Chondrocyte (in vitro differentiated cells): Measurements from ENCODE around the gene ABCC11. TPM values are rescaled to one million over a fixed set of nuclear protein-coding genes. Genes with fewer than 3 reads are reported as not detected.
"Not testable (repeated sequence)": the region's sequence is repeated elsewhere in the genome, so short reads cannot be mapped to it uniquely, and the experiment has no call there.

Experiments
- DNase-seq: peaks from one replicate; pipeline ENCODE4 v3.0.0; 2021; ENCODE audit warnings: mixed read lengths, low spot score
- H3K27ac Mint-ChIP-seq: one replicate; pipeline ENCODE4 v1.8.0; 2021; ENCODE audit warnings: mild to moderate bottlenecking, moderate library complexity, mixed read lengths; ENCODE audit not compliant: unreplicated experiment
- H3K27me3 Mint-ChIP-seq: 2 replicates; pipeline ENCODE4 v1.8.0; 2021; ENCODE audit warnings: low read depth, mixed read lengths
- H3K36me3 Mint-ChIP-seq: 2 replicates; pipeline ENCODE4 v1.8.0; 2021; ENCODE audit warnings: low read depth, mixed read lengths
- H3K4me1 Mint-ChIP-seq: 2 replicates; pipeline ENCODE4 v1.8.0; 2021; ENCODE audit warnings: low read depth, mild to moderate bottlenecking, mixed read lengths
- H3K4me3 Mint-ChIP-seq: one replicate; pipeline ENCODE4 v1.8.0; 2021; ENCODE audit warnings: mild to moderate bottlenecking, moderate library complexity, mixed read lengths; ENCODE audit not compliant: unreplicated experiment
- H3K9me3 Mint-ChIP-seq: 2 replicates; pipeline ENCODE4 v1.8.0; 2021; ENCODE audit warnings: low read depth, mixed read lengths
- total RNA-seq: library from RNA; stranded (reverse); gene quantifications from 3 replicates; pipeline ENCODE4 v1.2.1, GENCODE V29; 2021
- TF ChIP-seq, protein P1 (sequence below): fragments of 200-600 bp; sonication (generic); IDR thresholded peaks from 2 replicates; pipeline ENCODE4 v1.5.0; 2021; ENCODE audit warnings: antibody characterized with exemption, mild to moderate bottlenecking, moderate library complexity

The ABCC11 gene
- total RNA-seq, 1 donor from 2014 or later = 0.32 TPM

DNA sequence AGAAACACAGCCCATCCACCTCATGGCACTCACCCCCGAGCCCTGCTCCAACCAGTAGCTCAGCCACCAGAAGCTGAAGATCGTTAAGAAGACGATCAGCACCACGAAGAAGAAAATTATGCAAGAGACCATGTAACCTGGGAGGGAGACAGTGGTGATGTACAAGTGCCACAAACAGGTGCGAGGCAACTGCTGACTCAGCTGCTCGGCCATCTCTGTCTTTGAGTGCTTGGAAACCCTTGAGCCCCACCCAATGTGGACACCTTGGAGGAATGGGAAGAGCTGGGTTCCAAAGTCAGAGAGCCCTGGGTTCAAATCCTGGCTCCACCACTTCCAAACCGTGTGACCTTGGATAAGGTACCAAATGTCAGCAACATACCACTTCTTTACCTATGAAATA is 53.5 kb downstream of the ABCC11 start:
- Mint-ChIP-seq H3K9me3 (peaks cover 10% of the 10 kb centered on the region), H3K27me3 (peaks cover 6% of the 10 kb centered on the region), H3K36me3 (no peaks in the 10 kb centered on the region), H3K27ac (no peak overlapping the region), H3K4me3 (no peak overlapping the region), H3K4me1 (peaks cover 7% of the 10 kb centered on the region)
- TF ChIP-seq, protein P1, sequence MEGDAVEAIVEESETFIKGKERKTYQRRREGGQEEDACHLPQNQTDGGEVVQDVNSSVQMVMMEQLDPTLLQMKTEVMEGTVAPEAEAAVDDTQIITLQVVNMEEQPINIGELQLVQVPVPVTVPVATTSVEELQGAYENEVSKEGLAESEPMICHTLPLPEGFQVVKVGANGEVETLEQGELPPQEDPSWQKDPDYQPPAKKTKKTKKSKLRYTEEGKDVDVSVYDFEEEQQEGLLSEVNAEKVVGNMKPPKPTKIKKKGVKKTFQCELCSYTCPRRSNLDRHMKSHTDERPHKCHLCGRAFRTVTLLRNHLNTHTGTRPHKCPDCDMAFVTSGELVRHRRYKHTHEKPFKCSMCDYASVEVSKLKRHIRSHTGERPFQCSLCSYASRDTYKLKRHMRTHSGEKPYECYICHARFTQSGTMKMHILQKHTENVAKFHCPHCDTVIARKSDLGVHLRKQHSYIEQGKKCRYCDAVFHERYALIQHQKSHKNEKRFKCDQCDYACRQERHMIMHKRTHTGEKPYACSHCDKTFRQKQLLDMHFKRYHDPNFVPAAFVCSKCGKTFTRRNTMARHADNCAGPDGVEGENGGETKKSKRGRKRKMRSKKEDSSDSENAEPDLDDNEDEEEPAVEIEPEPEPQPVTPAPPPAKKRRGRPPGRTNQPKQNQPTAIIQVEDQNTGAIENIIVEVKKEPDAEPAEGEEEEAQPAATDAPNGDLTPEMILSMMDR = no peak
- DNase-seq = no peak

DNA sequence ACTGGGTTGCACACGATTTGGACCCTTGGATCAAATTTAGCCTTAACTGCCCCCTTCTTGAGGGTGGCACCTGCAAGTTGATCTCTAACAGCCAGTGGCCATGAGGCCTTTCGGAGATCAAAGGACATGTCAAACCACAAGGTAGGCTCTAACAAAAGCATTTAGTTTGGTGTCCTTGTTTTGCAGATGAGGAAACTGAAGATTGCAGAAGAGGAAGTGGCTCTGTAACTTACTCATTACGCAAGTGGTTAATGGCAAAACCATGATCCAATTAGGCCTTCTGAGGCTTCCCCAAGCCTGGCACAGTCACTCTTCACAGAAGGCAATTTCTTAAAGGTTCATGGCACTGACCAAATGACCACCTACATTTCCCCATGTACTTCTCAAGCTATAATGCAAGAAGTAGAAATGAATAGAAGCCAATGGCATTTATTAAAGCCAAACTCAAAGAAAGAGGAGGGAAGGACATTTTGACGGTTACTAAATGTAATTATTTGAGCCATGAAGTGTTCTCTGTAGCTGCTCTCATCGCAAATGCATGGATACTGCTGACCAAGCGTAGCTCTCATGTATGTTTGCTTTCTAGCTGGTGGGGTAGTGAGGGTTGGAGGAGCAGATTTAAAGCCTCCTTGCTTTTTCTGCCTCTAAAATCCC is 58.8 kb downstream of the ABCC11 start:
- TF ChIP-seq, protein P1 = no peak
- DNase-seq = no peak
- Mint-ChIP-seq H3K9me3 (no peaks in the 10 kb centered on the region), H3K36me3 (no peaks in the 10 kb centered on the region), H3K27me3 (peaks cover 26% of the 10 kb centered on the region), H3K4me1 (no peaks in the 10 kb centered on the region), H3K27ac (no peak overlapping the region), H3K4me3 (no peak overlapping the region)

DNA sequence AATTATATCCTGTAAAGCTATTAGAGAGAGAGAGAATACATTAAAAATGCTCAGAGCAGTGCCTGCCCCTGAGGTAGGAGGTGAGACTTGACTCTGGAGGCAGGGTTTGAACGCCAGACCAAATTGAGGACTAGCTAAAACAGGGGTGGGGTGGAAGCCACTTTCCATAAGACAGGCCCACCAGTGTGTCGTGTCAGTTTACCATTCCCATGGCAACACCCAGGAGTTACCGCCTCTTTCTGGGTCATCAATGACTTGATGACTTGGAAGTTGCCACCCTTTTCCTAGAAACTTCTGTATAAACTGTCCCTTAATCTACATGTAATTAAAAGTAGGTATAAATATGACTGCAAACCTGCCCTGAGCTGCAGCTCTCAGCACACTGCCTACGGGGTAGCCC is 59.6 kb downstream of the ABCC11 start:
- TF ChIP-seq, protein P1 = no peak
- no peaks in the 10 kb centered on the region for H3K4me1 Mint-ChIP-seq
- H3K36me3 Mint-ChIP-seq = no peaks in the 10 kb centered on the region
- DNase-seq = no peak
- peaks cover 26% of the 10 kb centered on the region for H3K27me3 Mint-ChIP-seq
- no peak overlapping the region for H3K27ac Mint-ChIP-seq
- H3K9me3 Mint-ChIP-seq = no peaks in the 10 kb centered on the region
- H3K4me3 Mint-ChIP-seq = no peak overlapping the region

DNA sequence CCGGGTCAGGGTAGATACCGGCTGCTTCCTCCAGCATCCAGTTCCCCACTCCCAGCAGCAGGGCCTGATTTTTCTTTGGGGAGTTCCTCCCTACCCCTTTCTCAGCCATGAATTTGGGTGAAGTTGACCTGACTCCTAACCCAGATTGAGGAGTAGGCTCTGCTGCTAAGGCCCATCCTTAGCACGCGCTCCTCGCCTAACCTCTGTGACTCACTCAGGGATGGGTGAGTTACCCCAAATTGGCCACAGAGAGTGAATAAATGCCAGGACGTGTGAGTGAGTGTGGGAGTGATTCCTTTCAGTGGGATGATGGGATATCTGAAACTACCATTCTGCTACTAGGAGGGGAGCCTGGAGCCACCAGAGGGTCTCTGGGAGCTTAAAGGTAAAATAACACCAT is 62.7 kb downstream of the ABCC11 start:
- TF ChIP-seq, protein P1 = no peak
- H3K27me3 Mint-ChIP-seq = peaks cover 22% of the 10 kb centered on the region
- no peaks in the 10 kb centered on the region for H3K9me3 Mint-ChIP-seq
- H3K36me3 Mint-ChIP-seq = no peaks in the 10 kb centered on the region
- no peak for DNase-seq
- no peaks in the 10 kb centered on the region for H3K4me1 Mint-ChIP-seq
- H3K4me3 Mint-ChIP-seq = no peak overlapping the region
- H3K27ac Mint-ChIP-seq = no peak overlapping the region

DNA sequence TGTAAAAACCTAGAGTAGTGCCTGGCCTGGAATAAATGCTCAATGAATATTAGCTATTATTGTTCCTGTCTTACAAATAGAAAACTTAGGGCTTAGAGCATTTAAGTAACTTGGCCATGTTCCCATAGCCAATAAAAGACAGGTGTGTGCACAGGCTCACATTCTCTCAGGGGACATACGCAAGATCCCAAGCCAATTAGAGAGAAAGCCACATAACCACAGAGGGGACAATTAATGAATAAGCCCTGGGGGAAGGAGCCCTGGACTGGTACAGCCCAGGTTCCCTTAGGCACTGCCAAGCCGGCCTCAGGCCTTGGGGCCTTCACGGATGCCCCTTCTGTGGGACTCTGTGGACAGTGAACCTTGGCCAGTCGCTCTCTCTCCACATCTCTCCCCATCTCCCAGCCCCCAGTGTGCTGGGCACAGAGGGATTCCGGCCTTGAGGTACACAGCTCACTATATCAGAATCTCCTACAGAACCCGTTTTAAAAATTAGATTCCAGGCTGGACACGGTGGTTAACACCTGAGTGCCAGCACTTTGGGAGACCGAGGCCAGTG is 64.3 kb downstream of the ABCC11 start:
- no peaks in the 10 kb centered on the region for H3K9me3 Mint-ChIP-seq
- DNase-seq = no peak
- H3K4me1 Mint-ChIP-seq = no peaks in the 10 kb centered on the region
- TF ChIP-seq, protein P1 = no peak
- H3K27ac Mint-ChIP-seq = no peak overlapping the region
- peaks cover 16% of the 10 kb centered on the region for H3K27me3 Mint-ChIP-seq
- no peak overlapping the region for H3K4me3 Mint-ChIP-seq
- H3K36me3 Mint-ChIP-seq = no peaks in the 10 kb centered on the region

DNA sequence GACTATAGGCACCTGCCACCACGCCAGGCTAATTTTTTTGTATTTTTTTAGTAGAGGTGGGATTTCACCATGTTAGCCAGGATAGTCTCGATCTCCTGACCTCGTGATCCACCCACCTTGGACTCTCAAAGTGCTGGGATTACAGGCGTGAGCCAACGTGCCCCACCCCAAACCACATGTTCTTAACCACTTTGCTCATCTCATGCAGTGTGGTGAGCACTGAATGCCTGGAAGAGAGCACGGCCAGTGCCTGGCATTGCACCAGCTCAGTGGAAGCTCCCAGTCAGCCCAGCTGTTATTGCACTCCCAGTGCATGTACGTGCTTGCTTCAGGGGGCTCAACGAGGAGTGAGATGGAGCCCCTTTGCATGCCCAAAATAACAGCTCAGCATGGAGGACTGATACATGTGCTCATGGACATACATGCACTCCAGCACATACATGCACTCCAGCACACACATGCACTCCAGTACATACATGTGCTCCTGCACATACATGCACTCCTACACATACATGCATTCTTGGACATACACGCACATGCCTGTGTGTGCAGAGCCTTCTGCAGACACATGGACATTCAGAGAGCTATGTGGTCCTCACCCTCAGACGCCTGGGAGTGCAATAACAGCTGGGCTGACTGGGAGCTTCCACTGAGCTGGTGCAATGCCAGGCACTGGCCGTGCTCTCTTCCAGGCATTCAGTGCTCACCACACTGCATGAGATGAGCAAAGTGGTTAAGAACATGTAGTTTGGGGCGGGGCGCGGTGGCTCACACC is 65.4 kb downstream of the ABCC11 start:
- H3K27me3 Mint-ChIP-seq = peaks cover 15% of the 10 kb centered on the region
- not testable (repeated sequence) for H3K36me3 Mint-ChIP-seq, H3K4me3 Mint-ChIP-seq, DNase-seq, H3K4me1 Mint-ChIP-seq, H3K9me3 Mint-ChIP-seq, H3K27ac Mint-ChIP-seq
